B cell (primary cell): ENCODE data around the gene RUFY3. TPM values are rescaled to one million over a fixed set of nuclear protein-coding genes. Genes with fewer than 3 reads are reported as not detected.
A peak's percentile ranks its signal among the peaks of the same experiment; 100 is the strongest.

Source experiments
- ATAC-seq: fragments of 200-7000 bp; cut with Tn5 transposase; one replicate; pipeline ENCODE4 v1.10.0; 2021; ENCODE audit warnings: low read depth, mild to moderate bottlenecking, moderate number of reproducible peaks, moderate library complexity
- CTCF ChIA-PET: fragments of 350-600 bp; sonication (Branson Sonifier 250); formaldehyde crosslinking; loops from one replicate; lab custom pipeline; 2021; ENCODE audit warnings: antibody characterized with exemption, inconsistent platforms; lab: Charles Lee
- POLR2A ChIA-PET: fragments of 350-600 bp; sonication (Branson Sonifier 250); formaldehyde crosslinking; loops from one replicate; lab custom pipeline; 2021; ENCODE audit warnings: antibody characterized with exemption; lab: Charles Lee
- DNase-seq: peaks from one replicate; pipeline ENCODE4 v3.0.0; 2013
- H2AFZ ChIP-seq: 2 replicates; pipeline ENCODE4 v1.6.1; 2012; ENCODE audit warnings: mild to moderate bottlenecking, low read depth, low read length; ENCODE audit not compliant: insufficient read depth, poor library complexity, severe bottlenecking
- H3K27ac ChIP-seq, 2 donors: 1 replicate in 1 of 2; 2 replicates in 1 of 2; pipeline ENCODE4 v1.5.1; 2012 to 2013; ENCODE audit warnings: low read length in 2 of 2, mild to moderate bottlenecking in 2 of 2, moderate library complexity in 1 of 2
- H3K27me3 ChIP-seq, 4 experiments: fragments of 200-600 bp in 1 of 4; sonication (generic) in 1 of 4; replicated peaks in 1 of 4; 1 replicate in 2 of 4; 2 replicates in 2 of 4; pipeline versions ENCODE4 v1.6.1 to v1.7.0; 2013 to 2016; ENCODE audit warnings: low read length in 3 of 4, mild to moderate bottlenecking in 2 of 4, mixed read lengths in 1 of 4, moderate library complexity in 1 of 4; ENCODE audit not compliant: insufficient read depth in 4 of 4, control insufficient read depth in 3 of 4; ENCODE audit errors: control extremely low read depth in 1 of 4
- H3K36me3 ChIP-seq, 2 experiments: replicated peaks in 1 of 2; 1 replicate in 1 of 2; 2 replicates in 1 of 2; pipeline versions ENCODE4 v1.6.1 to v1.7.1; 2013; ENCODE audit warnings: low read length in 1 of 2; ENCODE audit not compliant: insufficient read depth in 2 of 2, control insufficient read depth in 1 of 2; ENCODE audit errors: control extremely low read depth in 1 of 2, extremely low read depth in 1 of 2
- H3K4me1 ChIP-seq, 2 donors: fragments of 200-600 bp in 1 of 2; sonication (generic) in 1 of 2; 1 replicate in 1 of 2; 2 replicates in 1 of 2; pipeline versions ENCODE4 v1.5.1 to v1.6.1; 2013 to 2017; ENCODE audit warnings: low read length in 2 of 2; ENCODE audit not compliant: control insufficient read depth in 2 of 2, insufficient read depth in 2 of 2
- H3K4me2 ChIP-seq: replicated peaks from 2 replicates; pipeline ENCODE3; 2012; ENCODE audit warnings: mild to moderate bottlenecking, low read depth, low read length; ENCODE audit not compliant: poor library complexity, severe bottlenecking
- H3K4me3 ChIP-seq, 5 experiments: fragments of 200-600 bp in 1 of 5; sonication (generic) in 1 of 5; 1 replicate in 3 of 5; 2 replicates in 2 of 5; pipeline versions ENCODE4 v1.5.1 to v1.7.0; 2011 to 2016; ENCODE audit warnings: low read length in 4 of 5, mild to moderate bottlenecking in 4 of 5, low read depth in 2 of 5, control low read depth in 1 of 5, moderate library complexity in 1 of 5; ENCODE audit not compliant: insufficient read depth in 1 of 5; ENCODE audit errors: control extremely low read depth in 1 of 5, extremely low read depth in 1 of 5
- H3K79me2 ChIP-seq: fragments of 200-600 bp; sonication (generic); one replicate; pipeline ENCODE4 v1.6.0; 2016; ENCODE audit warnings: low read length; ENCODE audit not compliant: control insufficient read depth, insufficient read depth
- H3K9ac ChIP-seq: fragments of 200-600 bp; sonication (generic); 2 replicates; pipeline ENCODE4 v1.6.1; 2017; ENCODE audit warnings: mild to moderate bottlenecking, low read length, moderate library complexity
- H3K9me3 ChIP-seq, 3 donors: one replicate each; pipeline versions ENCODE4 v1.6.1 to v1.7.1; 2013; ENCODE audit warnings: low read length in 2 of 3; ENCODE audit not compliant: control insufficient read depth in 2 of 3, insufficient read depth in 1 of 3; ENCODE audit errors: control extremely low read depth in 1 of 3
- H4K20me1 ChIP-seq: 2 replicates; pipeline ENCODE4 v1.6.0; 2012; ENCODE audit warnings: mild to moderate bottlenecking, low read length; ENCODE audit not compliant: insufficient read depth, control insufficient read depth, poor library complexity, severe bottlenecking
- H3K27ac Mint-ChIP-seq: one replicate; pipeline ENCODE4 v1.8.0; 2021; ENCODE audit warnings: mixed read lengths
- H3K27me3 Mint-ChIP-seq: one replicate; pipeline ENCODE4 v1.8.0; 2021; ENCODE audit warnings: mixed read lengths
- H3K4me1 Mint-ChIP-seq: one replicate; pipeline ENCODE4 v1.8.0; 2021; ENCODE audit warnings: mixed read lengths
- H3K4me3 Mint-ChIP-seq: one replicate; pipeline ENCODE4 v1.8.0; 2021; ENCODE audit warnings: mixed read lengths
- H3K9me3 Mint-ChIP-seq: one replicate; pipeline ENCODE4 v1.8.0; 2022; ENCODE audit warnings: mixed read lengths; ENCODE audit not compliant: insufficient read depth
- EZH2 ChIP-seq: IDR thresholded peaks from 2 replicates; pipeline ENCODE4 v1.6.1; 2012; ENCODE audit warnings: borderline replicate concordance, low read depth, mild to moderate bottlenecking, moderate library complexity, low read length; ENCODE audit not compliant: insufficient read depth, poor library complexity, severe bottlenecking
- WGBS: methylation state at CpG from one replicate; pipeline ENCODE4 v1.1.5; 2013; ENCODE audit warnings: missing lambda C conversion rate; ENCODE audit not compliant: insufficient coverage; 5-methylcytosine and 5-hydroxymethylcytosine counted together
- intact Hi-C: fragments of 100-400 bp; cut with micrococcal nuclease; formaldehyde crosslinking; loops from one replicate; pipeline ENCODE4 v1.10.0; 2022
- polyA plus RNA-seq: library from polyadenylated mRNA; depleted of rRNA; stranded (reverse); fragments of >200 nt; gene quantifications from 2 replicates; pipeline ENCODE4 v1.2.3, GENCODE V29; 2012
- total RNA-seq, 2 donors: library from RNA; stranded (reverse); fragments of 120-200 nt in 1 of 2; gene quantifications; 1 replicate in 1 of 2; 2 replicates in 1 of 2; pipeline versions ENCODE4 v1.2.3 to v1.2.4, GENCODE V29; 2013 to 2022
- TF ChIP-seq, protein P1 (sequence below): fragments of 200-600 bp; IDR thresholded peaks from one replicate; pipeline ENCODE4 v1.8.0; 2022; ENCODE audit warnings: antibody characterized with exemption, mild to moderate bottlenecking

Gene RUFY3
- total and polyA plus RNA-seq, 2 donors (not counting 1 experiment from before 2014, with no cell fraction given): 26.1 to 74.1 TPM

DNA sequence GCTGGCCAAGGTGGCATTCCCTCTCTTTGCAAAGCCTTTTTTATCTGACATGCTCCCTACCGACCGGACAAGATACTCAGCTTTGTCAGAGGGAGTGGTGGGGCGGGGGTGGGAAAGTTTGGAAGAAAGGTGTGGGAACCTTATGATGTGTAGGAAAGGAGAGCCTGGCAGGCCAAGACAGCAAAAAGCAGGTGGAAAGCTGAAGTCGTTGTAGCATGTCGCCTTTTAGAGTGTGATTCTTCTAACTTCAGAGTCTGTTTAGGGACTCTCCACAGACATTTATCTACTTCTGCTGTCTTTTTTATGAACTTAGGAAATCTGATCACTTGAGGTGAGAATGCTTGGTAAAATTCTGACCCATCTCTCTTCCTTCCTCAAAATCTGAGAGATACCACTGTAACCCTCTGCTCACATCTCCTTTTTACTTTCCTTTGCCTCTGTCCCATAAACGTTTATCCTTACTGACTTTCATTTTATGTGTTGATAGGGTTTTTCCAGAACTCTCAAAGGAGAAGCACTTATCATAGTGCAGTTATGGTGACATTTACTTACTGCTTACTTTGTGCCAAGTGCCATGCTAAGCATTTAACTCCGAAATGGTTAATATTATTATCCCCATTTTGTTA lies 8.2 kb upstream of the RUFY3 start:
- peak overlapping the region in 3 of 5 experiments; percentile 3 to 35 (median 15) for H3K4me3 ChIP-seq
- intact Hi-C loops: no loop called here
- Mint-ChIP-seq H3K4me3 (peak overlapping the region; percentile 83), H3K27ac (peak overlapping the region; percentile 93), H3K4me1 (peaks cover 54% of the 10 kb centered on the region), H3K27me3 (no peaks in the 10 kb centered on the region), H3K9me3 (no peaks in the 10 kb centered on the region)
- H3K36me3 ChIP-seq: no peaks in the 10 kb centered on the region
- WGBS: 82% methylated on average over 2 of the region's 7 CpGs
- no peaks in the 10 kb centered on the region for H4K20me1 ChIP-seq
- CTCF ChIA-PET: interaction anchor here (0.9 kb wide), 1 partner anchor 25 kb away, joined by 3 read pairs; no protein-coding TSS in a partner anchor
- TF ChIP-seq, protein P1, sequence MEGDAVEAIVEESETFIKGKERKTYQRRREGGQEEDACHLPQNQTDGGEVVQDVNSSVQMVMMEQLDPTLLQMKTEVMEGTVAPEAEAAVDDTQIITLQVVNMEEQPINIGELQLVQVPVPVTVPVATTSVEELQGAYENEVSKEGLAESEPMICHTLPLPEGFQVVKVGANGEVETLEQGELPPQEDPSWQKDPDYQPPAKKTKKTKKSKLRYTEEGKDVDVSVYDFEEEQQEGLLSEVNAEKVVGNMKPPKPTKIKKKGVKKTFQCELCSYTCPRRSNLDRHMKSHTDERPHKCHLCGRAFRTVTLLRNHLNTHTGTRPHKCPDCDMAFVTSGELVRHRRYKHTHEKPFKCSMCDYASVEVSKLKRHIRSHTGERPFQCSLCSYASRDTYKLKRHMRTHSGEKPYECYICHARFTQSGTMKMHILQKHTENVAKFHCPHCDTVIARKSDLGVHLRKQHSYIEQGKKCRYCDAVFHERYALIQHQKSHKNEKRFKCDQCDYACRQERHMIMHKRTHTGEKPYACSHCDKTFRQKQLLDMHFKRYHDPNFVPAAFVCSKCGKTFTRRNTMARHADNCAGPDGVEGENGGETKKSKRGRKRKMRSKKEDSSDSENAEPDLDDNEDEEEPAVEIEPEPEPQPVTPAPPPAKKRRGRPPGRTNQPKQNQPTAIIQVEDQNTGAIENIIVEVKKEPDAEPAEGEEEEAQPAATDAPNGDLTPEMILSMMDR: no peak
- no peak for TF ChIP-seq EZH2
- POLR2A ChIA-PET: interaction anchor here (0.6 to 1.0 kb wide), 4 partner anchors 10 to 155 kb away, joined by 3 to 8 read pairs (median 4); no protein-coding TSS in a partner anchor
- ATAC-seq (peak; percentile 80), DNase-seq (peak; percentile 75)
- peak overlapping the region; percentile 41 for H3K9ac ChIP-seq
- peaks cover 84% of the 10 kb centered on the region for H3K79me2 ChIP-seq
- H3K27me3 ChIP-seq: no peaks in the 10 kb centered on the region
- H3K9me3 ChIP-seq: no peaks in the 10 kb centered on the region
- peak overlapping the region; percentile 65 to 85 for H3K27ac ChIP-seq
- peaks cover 45 to 48% of the 10 kb centered on the region in 2 donors for H3K4me1 ChIP-seq
- peak overlapping the region; percentile 69 for H3K4me2 ChIP-seq
- peak overlapping the region; percentile 3 for H2AFZ ChIP-seq
